ENCODE results near the gene HYOU1. TPM values are rescaled to one million over a fixed set of nuclear protein-coding genes. Genes with fewer than 3 reads are reported as not detected.
"Not testable (repeated sequence)": the region's sequence is repeated elsewhere in the genome, so short reads cannot be mapped to it uniquely, and the experiment has no call there.

HYOU1 gene, protein sequence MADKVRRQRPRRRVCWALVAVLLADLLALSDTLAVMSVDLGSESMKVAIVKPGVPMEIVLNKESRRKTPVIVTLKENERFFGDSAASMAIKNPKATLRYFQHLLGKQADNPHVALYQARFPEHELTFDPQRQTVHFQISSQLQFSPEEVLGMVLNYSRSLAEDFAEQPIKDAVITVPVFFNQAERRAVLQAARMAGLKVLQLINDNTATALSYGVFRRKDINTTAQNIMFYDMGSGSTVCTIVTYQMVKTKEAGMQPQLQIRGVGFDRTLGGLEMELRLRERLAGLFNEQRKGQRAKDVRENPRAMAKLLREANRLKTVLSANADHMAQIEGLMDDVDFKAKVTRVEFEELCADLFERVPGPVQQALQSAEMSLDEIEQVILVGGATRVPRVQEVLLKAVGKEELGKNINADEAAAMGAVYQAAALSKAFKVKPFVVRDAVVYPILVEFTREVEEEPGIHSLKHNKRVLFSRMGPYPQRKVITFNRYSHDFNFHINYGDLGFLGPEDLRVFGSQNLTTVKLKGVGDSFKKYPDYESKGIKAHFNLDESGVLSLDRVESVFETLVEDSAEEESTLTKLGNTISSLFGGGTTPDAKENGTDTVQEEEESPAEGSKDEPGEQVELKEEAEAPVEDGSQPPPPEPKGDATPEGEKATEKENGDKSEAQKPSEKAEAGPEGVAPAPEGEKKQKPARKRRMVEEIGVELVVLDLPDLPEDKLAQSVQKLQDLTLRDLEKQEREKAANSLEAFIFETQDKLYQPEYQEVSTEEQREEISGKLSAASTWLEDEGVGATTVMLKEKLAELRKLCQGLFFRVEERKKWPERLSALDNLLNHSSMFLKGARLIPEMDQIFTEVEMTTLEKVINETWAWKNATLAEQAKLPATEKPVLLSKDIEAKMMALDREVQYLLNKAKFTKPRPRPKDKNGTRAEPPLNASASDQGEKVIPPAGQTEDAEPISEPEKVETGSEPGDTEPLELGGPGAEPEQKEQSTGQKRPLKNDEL
- total RNA-seq (2021), result 92.0 and 117 TPM in 2 replicates
- percentile 77 among the genes with signal in this experiment for Bru-seq, nascent RNA
- BruChase-seq, experiment 1, labeled RNA remaining after a 2-hour chase, result percentile 90 among the genes with signal in this experiment
- percentile 96 among the genes with signal in this experiment for BruChase-seq, experiment 2, labeled RNA remaining after a 6-hour chase
- long read RNA-seq, full-length matches to known transcripts, result 7 of 43 reads
- long read RNA-seq, partial matches to known transcripts, result 18 of 43 reads
- long read RNA-seq, other reads (novel, unspliced or antisense), result 18 of 43 reads

GRCh38 chr11:119057000-119057769, at the start of gene HYOU1:
HYOU1 (minus strand) TSS chr11:119057205; CDS start chr11:119056160, 1,045 bp downstream.
- H3K4me1 ChIP-seq (replicated peaks; ENCODE audit: insufficient read depth), result peaks cover 14% of the 10 kb centered on the region
- H3K4me3 ChIP-seq, result peak within 1 kb of the TSS; percentile 90
- H3K27ac ChIP-seq, result peak within 1 kb of the TSS; percentile 95
- ChIA-PET CTCF (interaction anchor here (0.6 to 1.0 kb wide), 2 partner anchors 83 to 281 kb away, joined by 3 to 4 read pairs; no protein-coding TSS in a partner anchor), POLR2A (ENCODE audit: unreplicated experiment) (interaction anchor here (0.6 to 0.8 kb wide), 5 partner anchors 11 to 64 kb away, joined by 3 to 9 read pairs (median 5); partner anchors contain the start of genes C2CD2L and VPS11)
- no peaks in the 10 kb centered on the region for H3K9me3 ChIP-seq (ENCODE audit: insufficient read depth, low read depth)
- H3K9me2 ChIP-seq (ENCODE audit: insufficient read depth), result no peaks in the 10 kb centered on the region
- peak within 1 kb of the TSS; percentile 87 for H2AFZ ChIP-seq
- no TSS peak for BruUV-seq (replicated peaks)
- H3K79me2 ChIP-seq (ENCODE audit: low read depth), result peaks cover 31% of the 10 kb centered on the region
- no peak for TF ChIP-seq EZH2 (IDR thresholded peaks at IDR 0.05; ENCODE audit: low read depth)
- TF ChIP-seq, protein P1, sequence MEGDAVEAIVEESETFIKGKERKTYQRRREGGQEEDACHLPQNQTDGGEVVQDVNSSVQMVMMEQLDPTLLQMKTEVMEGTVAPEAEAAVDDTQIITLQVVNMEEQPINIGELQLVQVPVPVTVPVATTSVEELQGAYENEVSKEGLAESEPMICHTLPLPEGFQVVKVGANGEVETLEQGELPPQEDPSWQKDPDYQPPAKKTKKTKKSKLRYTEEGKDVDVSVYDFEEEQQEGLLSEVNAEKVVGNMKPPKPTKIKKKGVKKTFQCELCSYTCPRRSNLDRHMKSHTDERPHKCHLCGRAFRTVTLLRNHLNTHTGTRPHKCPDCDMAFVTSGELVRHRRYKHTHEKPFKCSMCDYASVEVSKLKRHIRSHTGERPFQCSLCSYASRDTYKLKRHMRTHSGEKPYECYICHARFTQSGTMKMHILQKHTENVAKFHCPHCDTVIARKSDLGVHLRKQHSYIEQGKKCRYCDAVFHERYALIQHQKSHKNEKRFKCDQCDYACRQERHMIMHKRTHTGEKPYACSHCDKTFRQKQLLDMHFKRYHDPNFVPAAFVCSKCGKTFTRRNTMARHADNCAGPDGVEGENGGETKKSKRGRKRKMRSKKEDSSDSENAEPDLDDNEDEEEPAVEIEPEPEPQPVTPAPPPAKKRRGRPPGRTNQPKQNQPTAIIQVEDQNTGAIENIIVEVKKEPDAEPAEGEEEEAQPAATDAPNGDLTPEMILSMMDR (conservative IDR thresholded peaks at IDR 0.05), result peak; percentile 41; the same call in 1 of the 2 replicates
- peak; percentile 94 to 98 for DNase-seq
- H3K27me3 ChIP-seq (ENCODE audit: insufficient read depth, low read depth), result no peaks in the 10 kb centered on the region
- peaks cover 17% of the 10 kb centered on the region; the same call in 1 of the 2 replicates for H3F3A ChIP-seq (ENCODE audit: insufficient read depth, low read depth)
- H3K4me2 ChIP-seq, result peak within 1 kb of the TSS; percentile 98
- intact Hi-C loops (cut with micrococcal nuclease; ENCODE audit: unreplicated experiment), result loop anchor here (2.0 kb wide), 2 partner anchors 38 to 140 kb away; a partner anchor contains a TSS
- peaks cover 27% of the 10 kb centered on the region for H3K36me3 ChIP-seq (ENCODE audit: low read depth)
- H4K20me1 ChIP-seq (ENCODE audit: insufficient read depth), result peaks cover 11% of the 10 kb centered on the region; the same call in 1 of the 2 replicates

DNA sequence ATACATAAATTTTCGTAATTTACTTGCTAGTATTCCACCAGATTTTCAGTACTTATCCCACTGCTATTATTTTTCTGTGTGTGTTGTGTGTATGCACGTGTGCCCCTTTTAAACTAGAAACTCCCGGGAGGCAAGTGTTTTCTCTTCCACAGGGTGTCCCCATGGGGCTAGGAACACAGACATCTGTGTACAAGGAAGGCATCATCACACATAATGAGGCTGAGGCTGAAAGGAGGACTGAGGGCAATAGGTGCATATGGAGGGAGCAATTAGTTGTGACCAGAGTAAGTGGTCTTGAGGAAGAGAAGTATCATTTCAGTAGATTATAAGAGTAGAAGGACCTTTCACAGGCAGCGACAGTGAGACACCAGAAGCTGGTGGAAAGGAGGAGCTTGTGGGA, 46.8 kb upstream of the HYOU1 start:
- peaks cover 37% of the 10 kb centered on the region for H3K4me1 ChIP-seq (replicated peaks; ENCODE audit: insufficient read depth)
- intact Hi-C loops (cut with micrococcal nuclease; ENCODE audit: unreplicated experiment), result loop anchor here (2.0 to 5.0 kb wide), 3 partner anchors 93 to 214 kb away; partner anchors contain the start of gene MCAM
- no peak overlapping the region for H3K4me3 ChIP-seq
- TF ChIP-seq, protein P1 (conservative IDR thresholded peaks at IDR 0.05), result no peak
- no peak for TF ChIP-seq EZH2 (IDR thresholded peaks at IDR 0.05; ENCODE audit: low read depth)
- ChIA-PET CTCF (no interaction called here), POLR2A (ENCODE audit: unreplicated experiment) (no interaction called here)
- no peaks in the 10 kb centered on the region for H4K20me1 ChIP-seq (ENCODE audit: insufficient read depth)
- DNase-seq, result no peak
- no TSS peak for BruUV-seq (replicated peaks)
- no peak overlapping the region for H3K27ac ChIP-seq
- peaks cover 1% of the 10 kb centered on the region for H3K36me3 ChIP-seq (ENCODE audit: low read depth)
- no peak overlapping the region for H2AFZ ChIP-seq
- H3K9me2 ChIP-seq (ENCODE audit: insufficient read depth), result no peaks in the 10 kb centered on the region
- H3F3A ChIP-seq (ENCODE audit: insufficient read depth, low read depth), result peaks cover 38% of the 10 kb centered on the region
- no peak overlapping the region for H3K4me2 ChIP-seq
- peaks cover 24% of the 10 kb centered on the region for H3K79me2 ChIP-seq (ENCODE audit: low read depth)
- H3K27me3 ChIP-seq (ENCODE audit: insufficient read depth, low read depth), result no peaks in the 10 kb centered on the region
- no peaks in the 10 kb centered on the region for H3K9me3 ChIP-seq (ENCODE audit: insufficient read depth, low read depth)

DNA sequence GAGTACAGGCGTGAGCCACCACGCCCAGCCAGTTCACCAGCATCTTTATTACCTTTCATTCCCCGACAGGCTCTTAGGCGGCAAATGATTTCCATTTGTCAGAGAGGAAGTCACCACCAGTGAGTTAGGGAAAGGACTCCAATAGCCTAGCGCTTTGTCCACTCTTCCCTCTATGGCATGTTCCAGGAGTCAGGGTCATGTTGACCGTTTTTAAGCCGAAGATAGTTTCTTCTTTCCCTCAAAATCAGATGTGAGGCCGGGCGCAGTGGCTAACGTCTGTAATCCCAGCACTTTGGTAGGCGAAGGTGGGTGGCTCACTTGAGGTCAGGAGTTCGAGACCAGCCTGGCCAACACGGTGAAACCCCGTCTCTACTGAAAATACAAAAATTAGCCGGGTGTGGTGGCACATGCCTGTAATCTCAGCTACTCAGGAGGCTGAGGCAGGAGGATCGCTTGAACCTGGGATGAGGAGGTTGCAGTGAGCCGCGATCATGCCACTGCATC, 46.2 kb upstream of the HYOU1 start:
- not testable (repeated sequence) for BruUV-seq (replicated peaks); H3K9me2 ChIP-seq (ENCODE audit: insufficient read depth); H4K20me1 ChIP-seq (ENCODE audit: insufficient read depth); H3K9me3 ChIP-seq (ENCODE audit: insufficient read depth, low read depth); H3K27me3 ChIP-seq (ENCODE audit: insufficient read depth, low read depth); H3K36me3 ChIP-seq (ENCODE audit: low read depth); DNase-seq
- Histone ChIP-seq H3K4me3 (peak overlapping the region; percentile 79; the same call in 1 of the 2 replicates), H3K4me2 (peak overlapping the region; percentile 92), H2AFZ (peak overlapping the region; percentile 87; the same call in 1 of the 2 replicates), H3K79me2 (ENCODE audit: low read depth) (peaks cover 24% of the 10 kb centered on the region), H3F3A (ENCODE audit: insufficient read depth, low read depth) (peaks cover 37% of the 10 kb centered on the region), H3K4me1 (replicated peaks; ENCODE audit: insufficient read depth) (peaks cover 32% of the 10 kb centered on the region), H3K27ac (peak overlapping the region; percentile 87)
- POLR2A ChIA-PET (ENCODE audit: unreplicated experiment), result interaction anchor here (0.7 kb wide), 2 partner anchors 191 to 372 kb away, joined by 4 to 5 read pairs; no protein-coding TSS in a partner anchor
- intact Hi-C loops (cut with micrococcal nuclease; ENCODE audit: unreplicated experiment), result loop anchor here (2.0 to 5.0 kb wide), 3 partner anchors 94 to 214 kb away; partner anchors contain the start of gene MCAM
- CTCF ChIA-PET, result interaction anchor here (1.6 to 2.0 kb wide), 2 partner anchors 18 to 93 kb away, joined by 8 to 16 read pairs; partner anchors contain the start of gene HMBS
